SK-N-SH treated with all-trans-retinoic acid at 6 μM for 48 hours (cell line): ENCODE measurements around the gene ADAM11.

ENCODE experiments used
- ATAC-seq: fragments of 200-7000 bp; cut with Tn5 transposase; 3 replicates; pipeline ENCODE4 v1.9.1; 2020; ENCODE audit warnings: mild to moderate bottlenecking, moderate library complexity
- GLIS3 ChIP-seq: fragments of 250-450 bp; sonication (Bioruptor Pico); IDR thresholded peaks from 2 replicates; pipeline ENCODE4 v1.5.0; 2020; ENCODE audit warnings: mild to moderate bottlenecking, moderate library complexity
- OSR1 ChIP-seq: fragments of 250-450 bp; sonication (Bioruptor Pico); IDR thresholded peaks from 2 replicates; pipeline ENCODE4 v1.8.0; 2022; ENCODE audit warnings: moderate library complexity, mild to moderate bottlenecking, inconsistent platforms
- TF ChIP-seq, protein P1 (sequence below): fragments of 250-450 bp; sonication (Bioruptor Pico); IDR thresholded peaks from 2 replicates; pipeline ENCODE4 v1.8.0; 2020; ENCODE audit warnings: mild to moderate bottlenecking, moderate library complexity, borderline replicate concordance

Gene ADAM11

DNA sequence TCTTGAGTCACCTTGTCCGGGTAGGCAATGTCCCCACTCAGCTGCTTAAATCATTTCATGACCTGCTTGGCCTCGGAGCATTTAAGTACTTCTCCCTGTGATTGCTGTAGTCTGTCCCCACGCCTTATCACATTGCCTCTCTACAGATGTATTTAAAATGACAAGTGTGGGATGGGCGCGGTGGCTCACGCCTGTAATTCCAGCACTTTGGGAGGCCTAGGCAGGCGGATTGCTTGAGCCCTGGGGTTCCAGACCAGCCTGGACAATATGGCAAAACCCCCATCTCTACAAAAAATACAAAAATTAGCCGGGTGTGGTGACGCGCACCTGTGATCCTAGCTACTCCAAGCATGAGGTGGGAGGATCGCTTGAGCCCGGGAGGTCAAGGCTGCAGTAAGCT, 72.6 kb downstream of the ADAM11 start:
- TF ChIP-seq GLIS3 (CRISPR knock-in tag) (no peak), OSR1 (CRISPR knock-in tag) (no peak)
- TF ChIP-seq, protein P1, sequence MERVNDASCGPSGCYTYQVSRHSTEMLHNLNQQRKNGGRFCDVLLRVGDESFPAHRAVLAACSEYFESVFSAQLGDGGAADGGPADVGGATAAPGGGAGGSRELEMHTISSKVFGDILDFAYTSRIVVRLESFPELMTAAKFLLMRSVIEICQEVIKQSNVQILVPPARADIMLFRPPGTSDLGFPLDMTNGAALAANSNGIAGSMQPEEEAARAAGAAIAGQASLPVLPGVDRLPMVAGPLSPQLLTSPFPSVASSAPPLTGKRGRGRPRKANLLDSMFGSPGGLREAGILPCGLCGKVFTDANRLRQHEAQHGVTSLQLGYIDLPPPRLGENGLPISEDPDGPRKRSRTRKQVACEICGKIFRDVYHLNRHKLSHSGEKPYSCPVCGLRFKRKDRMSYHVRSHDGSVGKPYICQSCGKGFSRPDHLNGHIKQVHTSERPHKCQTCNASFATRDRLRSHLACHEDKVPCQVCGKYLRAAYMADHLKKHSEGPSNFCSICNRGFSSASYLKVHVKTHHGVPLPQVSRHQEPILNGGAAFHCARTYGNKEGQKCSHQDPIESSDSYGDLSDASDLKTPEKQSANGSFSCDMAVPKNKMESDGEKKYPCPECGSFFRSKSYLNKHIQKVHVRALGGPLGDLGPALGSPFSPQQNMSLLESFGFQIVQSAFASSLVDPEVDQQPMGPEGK (CRISPR knock-in tag), result no peak
- no peak for ATAC-seq
